ENCODE data around the gene SHISA9.

Gene SHISA9

DNA sequence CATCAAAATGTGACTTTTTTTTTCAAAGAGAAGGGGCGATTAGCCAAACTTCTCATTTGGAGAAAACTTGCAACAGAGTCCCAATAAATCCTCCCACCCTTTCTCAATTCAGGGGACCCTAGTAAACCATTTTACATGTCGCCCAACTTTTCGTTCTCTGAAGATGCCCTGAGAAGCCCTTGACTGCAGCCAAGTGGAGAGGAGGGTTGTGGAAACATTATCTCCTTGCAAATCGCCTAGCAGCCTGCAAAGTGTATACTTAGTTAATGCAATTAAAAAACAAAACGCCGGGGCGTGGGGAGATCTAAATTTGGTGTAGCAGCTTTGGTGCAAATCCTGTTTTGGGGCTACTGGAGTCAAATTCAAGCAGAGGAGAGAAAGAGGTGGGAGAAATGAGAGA lies 1.2 kb upstream of the SHISA9 start:
- no peak for ATAC-seq

DNA sequence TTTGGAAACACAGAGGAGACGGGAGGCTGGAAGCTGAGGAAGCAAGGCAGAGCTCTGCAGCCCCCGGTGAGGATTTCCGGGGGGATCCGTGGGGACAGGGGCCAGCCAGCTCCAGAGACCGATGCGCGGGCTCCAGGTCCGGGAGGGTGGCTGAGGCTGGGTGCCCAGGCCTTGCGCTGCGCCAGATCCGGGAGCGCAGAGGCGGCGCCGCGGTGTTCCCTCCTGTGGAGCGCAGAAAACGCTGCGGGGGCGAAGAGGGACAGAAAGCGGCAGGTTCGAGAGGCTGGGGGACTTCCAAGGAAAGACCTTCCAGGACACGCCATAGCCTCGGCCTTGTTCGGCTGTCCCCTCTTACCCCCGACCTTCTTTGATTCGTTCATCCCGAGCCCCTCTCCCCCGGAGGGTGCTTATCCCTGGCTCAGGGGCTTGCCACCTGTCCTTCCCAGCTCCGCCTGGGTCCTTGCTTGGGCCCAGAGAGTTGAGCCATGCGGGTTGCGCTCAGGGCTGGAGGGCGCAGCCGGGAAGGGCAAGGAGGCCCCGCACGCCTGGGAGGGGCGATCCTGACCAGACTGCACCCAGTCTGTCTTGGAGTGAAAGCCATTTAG lies 697 bp upstream of the SHISA9 start:
- TF ChIP-seq ZNF565 (CRISPR knock-in tag; conservative IDR thresholded peaks at IDR 0.05; ENCODE audit: low read depth) (no peak), ARNTL (CRISPR knock-in tag; IDR thresholded peaks at IDR 0.05; ENCODE audit: borderline replicate concordance, low read depth) (no peak), ZFP3 (CRISPR knock-in tag; IDR thresholded peaks at IDR 0.05) (no peak), OSR1 (CRISPR knock-in tag; IDR thresholded peaks at IDR 0.05) (no peak), PPARA (CRISPR knock-in tag; IDR thresholded peaks at IDR 0.05; ENCODE audit: borderline replicate concordance) (no peak), ZFP30 (CRISPR knock-in tag; IDR thresholded peaks at IDR 0.05) (no peak), RARB (CRISPR knock-in tag; IDR thresholded peaks at IDR 0.05) (no peak)
- TF ChIP-seq, protein P1, sequence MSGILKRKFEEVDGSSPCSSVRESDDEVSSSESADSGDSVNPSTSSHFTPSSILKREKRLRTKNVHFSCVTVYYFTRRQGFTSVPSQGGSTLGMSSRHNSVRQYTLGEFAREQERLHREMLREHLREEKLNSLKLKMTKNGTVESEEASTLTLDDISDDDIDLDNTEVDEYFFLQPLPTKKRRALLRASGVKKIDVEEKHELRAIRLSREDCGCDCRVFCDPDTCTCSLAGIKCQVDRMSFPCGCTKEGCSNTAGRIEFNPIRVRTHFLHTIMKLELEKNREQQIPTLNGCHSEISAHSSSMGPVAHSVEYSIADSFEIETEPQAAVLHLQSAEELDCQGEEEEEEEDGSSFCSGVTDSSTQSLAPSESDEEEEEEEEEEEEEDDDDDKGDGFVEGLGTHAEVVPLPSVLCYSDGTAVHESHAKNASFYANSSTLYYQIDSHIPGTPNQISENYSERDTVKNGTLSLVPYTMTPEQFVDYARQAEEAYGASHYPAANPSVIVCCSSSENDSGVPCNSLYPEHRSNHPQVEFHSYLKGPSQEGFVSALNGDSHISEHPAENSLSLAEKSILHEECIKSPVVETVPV (CRISPR knock-in tag; IDR thresholded peaks at IDR 0.05): no peak
- TF ChIP-seq, protein P2, sequence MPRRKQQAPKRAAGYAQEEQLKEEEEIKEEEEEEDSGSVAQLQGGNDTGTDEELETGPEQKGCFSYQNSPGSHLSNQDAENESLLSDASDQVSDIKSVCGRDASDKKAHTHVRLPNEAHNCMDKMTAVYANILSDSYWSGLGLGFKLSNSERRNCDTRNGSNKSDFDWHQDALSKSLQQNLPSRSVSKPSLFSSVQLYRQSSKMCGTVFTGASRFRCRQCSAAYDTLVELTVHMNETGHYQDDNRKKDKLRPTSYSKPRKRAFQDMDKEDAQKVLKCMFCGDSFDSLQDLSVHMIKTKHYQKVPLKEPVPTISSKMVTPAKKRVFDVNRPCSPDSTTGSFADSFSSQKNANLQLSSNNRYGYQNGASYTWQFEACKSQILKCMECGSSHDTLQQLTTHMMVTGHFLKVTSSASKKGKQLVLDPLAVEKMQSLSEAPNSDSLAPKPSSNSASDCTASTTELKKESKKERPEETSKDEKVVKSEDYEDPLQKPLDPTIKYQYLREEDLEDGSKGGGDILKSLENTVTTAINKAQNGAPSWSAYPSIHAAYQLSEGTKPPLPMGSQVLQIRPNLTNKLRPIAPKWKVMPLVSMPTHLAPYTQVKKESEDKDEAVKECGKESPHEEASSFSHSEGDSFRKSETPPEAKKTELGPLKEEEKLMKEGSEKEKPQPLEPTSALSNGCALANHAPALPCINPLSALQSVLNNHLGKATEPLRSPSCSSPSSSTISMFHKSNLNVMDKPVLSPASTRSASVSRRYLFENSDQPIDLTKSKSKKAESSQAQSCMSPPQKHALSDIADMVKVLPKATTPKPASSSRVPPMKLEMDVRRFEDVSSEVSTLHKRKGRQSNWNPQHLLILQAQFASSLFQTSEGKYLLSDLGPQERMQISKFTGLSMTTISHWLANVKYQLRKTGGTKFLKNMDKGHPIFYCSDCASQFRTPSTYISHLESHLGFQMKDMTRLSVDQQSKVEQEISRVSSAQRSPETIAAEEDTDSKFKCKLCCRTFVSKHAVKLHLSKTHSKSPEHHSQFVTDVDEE (CRISPR knock-in tag; IDR thresholded peaks at IDR 0.05): no peak
- ATAC-seq: no peak

More for the DNA sequence above, 1.2 kb upstream of the SHISA9 start:
- TF ChIP-seq ZNF565 (CRISPR knock-in tag; conservative IDR thresholded peaks at IDR 0.05; ENCODE audit: low read depth) (no peak), ARNTL (CRISPR knock-in tag; IDR thresholded peaks at IDR 0.05; ENCODE audit: borderline replicate concordance, low read depth) (no peak), ZNF8 (CRISPR knock-in tag; IDR thresholded peaks at IDR 0.05) (no peak), CSDC2 (CRISPR knock-in tag; IDR thresholded peaks at IDR 0.05) (no peak), PPARA (CRISPR knock-in tag; IDR thresholded peaks at IDR 0.05; ENCODE audit: borderline replicate concordance) (no peak), BACH2 (CRISPR knock-in tag; IDR thresholded peaks at IDR 0.05; ENCODE audit: borderline replicate concordance) (no peak), TOX (CRISPR knock-in tag; IDR thresholded peaks at IDR 0.05; ENCODE audit: borderline replicate concordance) (no peak), ISL1 (CRISPR knock-in tag; IDR thresholded peaks at IDR 0.05) (no peak), ZFP30 (CRISPR knock-in tag; IDR thresholded peaks at IDR 0.05) (no peak), TCF4 (CRISPR knock-in tag; IDR thresholded peaks at IDR 0.05; ENCODE audit: borderline replicate concordance) (no peak), ZC3H10 (CRISPR knock-in tag; IDR thresholded peaks at IDR 0.05) (no peak), GLIS3 (CRISPR knock-in tag; IDR thresholded peaks at IDR 0.05) (no peak), ESRRG (CRISPR knock-in tag; IDR thresholded peaks at IDR 0.05) (no peak)
- TF ChIP-seq, protein P2 (CRISPR knock-in tag; IDR thresholded peaks at IDR 0.05): no peak
- TF ChIP-seq, protein P3, sequence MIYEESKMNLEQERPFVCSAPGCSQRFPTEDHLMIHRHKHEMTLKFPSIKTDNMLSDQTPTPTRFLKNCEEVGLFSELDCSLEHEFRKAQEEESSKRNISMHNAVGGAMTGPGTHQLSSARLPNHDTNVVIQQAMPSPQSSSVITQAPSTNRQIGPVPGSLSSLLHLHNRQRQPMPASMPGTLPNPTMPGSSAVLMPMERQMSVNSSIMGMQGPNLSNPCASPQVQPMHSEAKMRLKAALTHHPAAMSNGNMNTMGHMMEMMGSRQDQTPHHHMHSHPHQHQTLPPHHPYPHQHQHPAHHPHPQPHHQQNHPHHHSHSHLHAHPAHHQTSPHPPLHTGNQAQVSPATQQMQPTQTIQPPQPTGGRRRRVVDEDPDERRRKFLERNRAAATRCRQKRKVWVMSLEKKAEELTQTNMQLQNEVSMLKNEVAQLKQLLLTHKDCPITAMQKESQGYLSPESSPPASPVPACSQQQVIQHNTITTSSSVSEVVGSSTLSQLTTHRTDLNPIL (CRISPR knock-in tag; IDR thresholded peaks at IDR 0.05; ENCODE audit: low read depth): no peak
- TF ChIP-seq, protein P4, sequence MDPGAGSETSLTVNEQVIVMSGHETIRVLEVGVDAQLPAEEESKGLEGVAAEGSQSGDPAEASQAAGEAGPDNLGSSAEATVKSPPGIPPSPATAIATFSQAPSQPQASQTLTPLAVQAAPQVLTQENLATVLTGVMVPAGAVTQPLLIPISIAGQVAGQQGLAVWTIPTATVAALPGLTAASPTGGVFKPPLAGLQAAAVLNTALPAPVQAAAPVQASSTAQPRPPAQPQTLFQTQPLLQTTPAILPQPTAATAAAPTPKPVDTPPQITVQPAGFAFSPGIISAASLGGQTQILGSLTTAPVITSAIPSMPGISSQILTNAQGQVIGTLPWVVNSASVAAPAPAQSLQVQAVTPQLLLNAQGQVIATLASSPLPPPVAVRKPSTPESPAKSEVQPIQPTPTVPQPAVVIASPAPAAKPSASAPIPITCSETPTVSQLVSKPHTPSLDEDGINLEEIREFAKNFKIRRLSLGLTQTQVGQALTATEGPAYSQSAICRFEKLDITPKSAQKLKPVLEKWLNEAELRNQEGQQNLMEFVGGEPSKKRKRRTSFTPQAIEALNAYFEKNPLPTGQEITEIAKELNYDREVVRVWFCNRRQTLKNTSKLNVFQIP (CRISPR knock-in tag; IDR thresholded peaks at IDR 0.05; ENCODE audit: borderline replicate concordance, low read depth): no peak
- TF ChIP-seq, protein P5, sequence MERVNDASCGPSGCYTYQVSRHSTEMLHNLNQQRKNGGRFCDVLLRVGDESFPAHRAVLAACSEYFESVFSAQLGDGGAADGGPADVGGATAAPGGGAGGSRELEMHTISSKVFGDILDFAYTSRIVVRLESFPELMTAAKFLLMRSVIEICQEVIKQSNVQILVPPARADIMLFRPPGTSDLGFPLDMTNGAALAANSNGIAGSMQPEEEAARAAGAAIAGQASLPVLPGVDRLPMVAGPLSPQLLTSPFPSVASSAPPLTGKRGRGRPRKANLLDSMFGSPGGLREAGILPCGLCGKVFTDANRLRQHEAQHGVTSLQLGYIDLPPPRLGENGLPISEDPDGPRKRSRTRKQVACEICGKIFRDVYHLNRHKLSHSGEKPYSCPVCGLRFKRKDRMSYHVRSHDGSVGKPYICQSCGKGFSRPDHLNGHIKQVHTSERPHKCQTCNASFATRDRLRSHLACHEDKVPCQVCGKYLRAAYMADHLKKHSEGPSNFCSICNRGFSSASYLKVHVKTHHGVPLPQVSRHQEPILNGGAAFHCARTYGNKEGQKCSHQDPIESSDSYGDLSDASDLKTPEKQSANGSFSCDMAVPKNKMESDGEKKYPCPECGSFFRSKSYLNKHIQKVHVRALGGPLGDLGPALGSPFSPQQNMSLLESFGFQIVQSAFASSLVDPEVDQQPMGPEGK (CRISPR knock-in tag; IDR thresholded peaks at IDR 0.05; ENCODE audit: borderline replicate concordance): no peak
